HL-60/S4 (cell line): ENCODE data around the gene SND1.
"Not testable (repeated sequence)": the region's sequence is repeated elsewhere in the genome, so short reads cannot be mapped to it uniquely, and the experiment has no call there.

Source experiments
- in situ Hi-C: fragments of 300-500 bp; cut with MboI; formaldehyde crosslinking; loops from 2 replicates; pipeline ENCODE4 v1.14.3; 2022; ENCODE audit warnings: low sequenced_read_pairs

SND1 gene

GRCh38 chr7:127901895-127902703, 250.1 kb downstream of the SND1 start:
- in situ Hi-C loops = no loop called here

- in situ Hi-C loops = not testable (repeated sequence)
These were observed 250.8 kb downstream of the SND1 start for GRCh38 chr7:127902753-127903152.

- in situ Hi-C loops = no loop called here
These were observed 252.1 kb downstream of the SND1 start for GRCh38 chr7:127903892-127904669.

GRCh38 chr7:127904670-127904985, 252.6 kb downstream of the SND1 start:
- in situ Hi-C loops = no loop called here

GRCh38 chr7:127905021-127905420, 253.0 kb downstream of the SND1 start:
- in situ Hi-C loops = no loop called here

GRCh38 chr7:127905491-127906330, 253.7 kb downstream of the SND1 start:
- in situ Hi-C loops = no loop called here

- in situ Hi-C loops = no loop called here
These were observed 255.4 kb downstream of the SND1 start for GRCh38 chr7:127907110-127908040.

GRCh38 chr7:127908430-127909258, 256.6 kb downstream of the SND1 start:
- in situ Hi-C loops = no loop called here

GRCh38 chr7:127909424-127910152, 257.6 kb downstream of the SND1 start:
- in situ Hi-C loops = no loop called here

- in situ Hi-C loops = no loop called here
These were observed 258.7 kb downstream of the SND1 start for GRCh38 chr7:127910670-127911069.

- in situ Hi-C loops = no loop called here
These were observed 260.0 kb downstream of the SND1 start for GRCh38 chr7:127911968-127912511.

- in situ Hi-C loops = no loop called here
These were observed 260.9 kb downstream of the SND1 start for GRCh38 chr7:127912901-127913300.

- in situ Hi-C loops = no loop called here
These were observed 261.7 kb downstream of the SND1 start for GRCh38 chr7:127913686-127914085.

GRCh38 chr7:127914693-127915092, 262.7 kb downstream of the SND1 start:
- in situ Hi-C loops = no loop called here

GRCh38 chr7:127916735-127917134, 264.7 kb downstream of the SND1 start:
- in situ Hi-C loops = no loop called here

GRCh38 chr7:127918130-127918529, 266.1 kb downstream of the SND1 start:
- in situ Hi-C loops = no loop called here

- in situ Hi-C loops = no loop called here
These were observed 268.9 kb downstream of the SND1 start for GRCh38 chr7:127920787-127921438.

GRCh38 chr7:127922656-127923055, 270.7 kb downstream of the SND1 start:
- in situ Hi-C loops = no loop called here
